Keratinocyte (primary cell): ENCODE measurements around the gene ERBIN.
"Not testable (repeated sequence)": the region's sequence is repeated elsewhere in the genome, so short reads cannot be mapped to it uniquely, and the experiment has no call there.

Experiments used
- CTCF ChIP-seq, 3 experiments: IDR thresholded peaks in 1 of 3; conservative IDR thresholded peaks in 1 of 3; optimal IDR thresholded peaks in 1 of 3; 2 replicates in 2 of 3; 3 replicates in 1 of 3; pipeline versions ENCODE3 to v1.5.1; 2011; ENCODE audit warnings: low read length in 3 of 3, mild to moderate bottlenecking in 3 of 3, moderate library complexity in 2 of 3, control low read depth in 1 of 3, inconsistent platforms in 1 of 3; ENCODE audit not compliant: insufficient read depth in 2 of 3; ENCODE audit errors: extremely low read depth in 1 of 3
- EZH2 ChIP-seq: IDR thresholded peaks from one replicate; pipeline ENCODE4 v1.6.1; 2012; ENCODE audit warnings: inconsistent platforms, mild to moderate bottlenecking, low read length, moderate library complexity

- not testable (repeated sequence) for TF ChIP-seq CTCF (optimal IDR thresholded peaks at IDR 0.05 in 1 of 3, IDR thresholded peaks at IDR 0.05 in 1 of 3, conservative IDR thresholded peaks at IDR 0.05 in 1 of 3; ENCODE audit: extremely low read depth in 1 of 3, insufficient read depth in 2 of 3, low read length in 3 of 3); EZH2
Measured at GRCh38 chr5:65957703-65958102, 31.3 kb downstream of the ERBIN start.
